Breast epithelium (tissue), 4 donors: Measurements from ENCODE around the gene MON1A. TPM values are rescaled to one million over a fixed set of nuclear protein-coding genes. Genes with fewer than 3 reads are reported as not detected.

ENCODE experiments used
- DNase-seq, 2 donors: peaks; one replicate each; pipeline ENCODE4 v3.0.0-alpha.2; 2019; ENCODE audit warnings: low spot score in 2 of 2
- H3K27ac ChIP-seq, 2 donors: fragments of 200-600 bp; sonication (generic) in 1 of 2; one replicate each; pipeline ENCODE4 v1.5.1; 2016 to 2019; ENCODE audit warnings: mild to moderate bottlenecking in 1 of 2
- H3K27me3 ChIP-seq, 2 donors: fragments of 200-600 bp; sonication (generic) in 1 of 2; one replicate each; pipeline versions ENCODE4 v1.5.1 to v1.6.0; 2017 to 2019; ENCODE audit warnings: control low read depth in 1 of 2, mild to moderate bottlenecking in 1 of 2
- H3K36me3 ChIP-seq: fragments of 200-600 bp; one replicate; pipeline ENCODE4 v1.5.1; 2019
- H3K4me1 ChIP-seq, 2 donors: fragments of 200-600 bp; sonication (generic); one replicate each; pipeline ENCODE4 v1.5.1; 2016 to 2019; ENCODE audit warnings: control low read depth in 1 of 2
- H3K4me3 ChIP-seq, 3 donors: fragments of 200-600 bp; sonication (generic); 1 replicate in 2 of 3; 2 replicates in 1 of 3; pipeline ENCODE4 v1.5.1; 2016 to 2019; ENCODE audit warnings: mild to moderate bottlenecking in 3 of 3, moderate library complexity in 2 of 3
- H3K9me3 ChIP-seq, 2 donors: fragments of 200-600 bp; sonication (generic) in 1 of 2; one replicate each; pipeline ENCODE4 v1.5.1; 2016 to 2019; ENCODE audit warnings: control low read depth in 1 of 2
- POLR2A ChIP-seq: fragments of 450-650 bp; IDR thresholded peaks from one replicate; pipeline ENCODE4 v1.6.1; 2016; ENCODE audit warnings: antibody characterized with exemption, mild to moderate bottlenecking, moderate library complexity
- POLR2AphosphoS5 ChIP-seq, 3 donors: sonication (generic); formaldehyde crosslinking; IDR thresholded peaks; one replicate each; pipeline ENCODE4 v1.6.1; 2017; ENCODE audit warnings: antibody characterized with exemption in 3 of 3
- intact Hi-C: fragments of 100-400 bp; cut with DNase I; formaldehyde crosslinking; loops from one replicate; pipeline ENCODE4 v1.15.1; 2023; ENCODE audit warnings: low total_unique reads
- total RNA-seq, 3 donors: library from RNA; depleted of rRNA; stranded (reverse); fragments of >200 nt; gene quantifications; one replicate each; pipeline ENCODE4 v1.1.0, GENCODE V29; 2016
- TF ChIP-seq, protein P1 (sequence below), 3 donors: fragments of 450-650 bp; IDR thresholded peaks; one replicate each; pipeline ENCODE4 v1.5.1; 2016 to 2017; ENCODE audit warnings: antibody characterized with exemption in 3 of 3, mild to moderate bottlenecking in 3 of 3, moderate library complexity in 3 of 3

The MON1A gene
- total RNA-seq, 3 donors from 2014 or later = 9.1 to 12.5 (median 11.3) TPM

DNA sequence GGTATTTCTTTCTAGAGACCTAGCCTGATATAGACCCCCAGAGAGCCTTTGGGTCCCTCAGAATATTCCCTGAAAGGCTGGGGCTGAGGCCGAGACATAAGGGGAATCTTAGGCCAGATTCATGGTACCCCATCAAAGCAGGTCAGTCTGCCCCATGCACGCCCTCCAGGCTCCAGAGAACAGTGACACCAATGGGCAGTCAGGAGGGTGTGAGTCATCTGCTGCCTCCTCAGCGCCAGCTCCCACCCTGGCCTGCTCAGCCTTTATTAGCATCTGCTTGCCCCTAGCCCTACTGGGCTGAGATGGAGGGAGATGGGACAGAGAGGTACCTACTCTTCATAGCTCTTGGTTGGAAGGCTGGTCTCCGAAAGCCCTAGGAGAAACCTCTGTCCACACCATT lies 45.6 kb downstream of the MON1A start:
- no peak for DNase-seq
- Histone ChIP-seq H3K27ac (no peak overlapping the region), H3K9me3 (no peaks in the 10 kb centered on the region), H3K4me1 (no peaks in the 10 kb centered on the region), H3K27me3 (no peaks in the 10 kb centered on the region), H3K4me3 (no peak overlapping the region), H3K36me3 (no peaks in the 10 kb centered on the region)
- intact Hi-C loops = loop anchor here (5.0 kb wide), 1 partner anchor 608 kb away; no protein-coding TSS in a partner anchor
- TF ChIP-seq POLR2A = no peak
- no peak for TF ChIP-seq POLR2AphosphoS5 (IDR thresholded peaks at IDR 0.05)
- TF ChIP-seq, protein P1, sequence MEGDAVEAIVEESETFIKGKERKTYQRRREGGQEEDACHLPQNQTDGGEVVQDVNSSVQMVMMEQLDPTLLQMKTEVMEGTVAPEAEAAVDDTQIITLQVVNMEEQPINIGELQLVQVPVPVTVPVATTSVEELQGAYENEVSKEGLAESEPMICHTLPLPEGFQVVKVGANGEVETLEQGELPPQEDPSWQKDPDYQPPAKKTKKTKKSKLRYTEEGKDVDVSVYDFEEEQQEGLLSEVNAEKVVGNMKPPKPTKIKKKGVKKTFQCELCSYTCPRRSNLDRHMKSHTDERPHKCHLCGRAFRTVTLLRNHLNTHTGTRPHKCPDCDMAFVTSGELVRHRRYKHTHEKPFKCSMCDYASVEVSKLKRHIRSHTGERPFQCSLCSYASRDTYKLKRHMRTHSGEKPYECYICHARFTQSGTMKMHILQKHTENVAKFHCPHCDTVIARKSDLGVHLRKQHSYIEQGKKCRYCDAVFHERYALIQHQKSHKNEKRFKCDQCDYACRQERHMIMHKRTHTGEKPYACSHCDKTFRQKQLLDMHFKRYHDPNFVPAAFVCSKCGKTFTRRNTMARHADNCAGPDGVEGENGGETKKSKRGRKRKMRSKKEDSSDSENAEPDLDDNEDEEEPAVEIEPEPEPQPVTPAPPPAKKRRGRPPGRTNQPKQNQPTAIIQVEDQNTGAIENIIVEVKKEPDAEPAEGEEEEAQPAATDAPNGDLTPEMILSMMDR (IDR thresholded peaks at IDR 0.05) = no peak

DNA sequence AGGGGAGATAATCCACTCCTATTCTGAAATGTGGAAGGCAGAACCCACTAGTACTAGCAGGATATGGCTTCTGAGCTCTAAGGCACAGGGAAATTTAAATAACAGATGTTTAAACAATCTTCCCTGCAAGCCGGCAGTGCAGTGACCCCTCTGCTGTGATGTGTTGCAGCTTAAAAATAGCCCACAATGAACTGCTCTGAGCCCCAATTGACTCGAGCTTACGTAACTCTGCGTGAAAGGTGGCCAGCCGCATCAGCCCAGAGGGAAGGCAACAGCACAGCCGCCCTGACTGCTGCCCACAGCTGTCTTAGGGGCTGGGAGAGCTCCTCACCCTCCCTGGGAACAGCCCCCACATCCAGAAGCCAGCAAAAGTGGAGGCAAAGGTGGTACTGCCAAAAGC lies 47.4 kb downstream of the MON1A start:
- Histone ChIP-seq H3K27me3 (no peaks in the 10 kb centered on the region), H3K4me3 (no peak overlapping the region), H3K4me1 (no peaks in the 10 kb centered on the region), H3K27ac (no peak overlapping the region), H3K36me3 (no peaks in the 10 kb centered on the region), H3K9me3 (no peaks in the 10 kb centered on the region)
- no peak for DNase-seq
- TF ChIP-seq, protein P1 (IDR thresholded peaks at IDR 0.05) = no peak
- TF ChIP-seq POLR2AphosphoS5 (IDR thresholded peaks at IDR 0.05) = no peak
- no peak for TF ChIP-seq POLR2A
- intact Hi-C loops = loop anchor here (5.0 kb wide), 1 partner anchor 610 kb away; no protein-coding TSS in a partner anchor

DNA sequence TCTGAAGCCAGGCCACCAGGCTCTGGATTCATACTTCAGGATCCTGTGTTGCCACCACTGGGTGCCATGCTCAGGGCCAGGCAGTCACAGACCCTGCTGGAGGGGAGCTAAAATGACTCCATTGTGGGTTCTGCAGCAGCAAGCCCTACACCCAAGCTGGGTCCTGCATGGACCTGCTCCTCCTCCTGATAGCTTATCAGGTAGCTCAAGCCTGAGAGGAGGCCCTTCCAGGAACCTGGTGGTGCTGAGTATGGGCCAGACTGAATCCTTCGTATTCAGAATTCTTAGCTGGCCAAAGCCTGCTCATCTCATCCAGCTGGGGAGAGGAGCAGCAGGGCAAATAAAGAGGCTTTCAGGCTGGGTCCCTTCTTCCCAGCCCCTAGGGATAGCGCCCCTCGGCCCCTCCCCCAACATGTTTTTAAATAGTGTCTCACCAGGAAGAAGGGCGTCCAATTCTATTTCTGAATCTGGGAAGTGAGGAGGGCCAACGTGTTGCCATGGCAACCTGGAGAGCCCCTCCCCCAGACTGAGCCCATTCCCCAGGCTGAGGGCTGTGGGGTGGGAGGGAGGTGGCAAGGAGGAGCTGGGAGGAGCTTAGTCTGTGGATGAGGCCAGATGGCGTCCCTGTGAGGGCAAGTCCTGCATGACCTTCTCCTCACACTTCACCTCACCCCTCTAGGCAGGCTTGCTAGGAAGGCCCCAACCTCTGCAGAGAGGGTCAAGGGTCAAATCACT lies 48.9 kb downstream of the MON1A start:
- no peak overlapping the region for H3K4me3 ChIP-seq
- no peaks in the 10 kb centered on the region for H3K9me3 ChIP-seq
- no peak overlapping the region for H3K27ac ChIP-seq
- H3K4me1 ChIP-seq = no peaks in the 10 kb centered on the region
- H3K27me3 ChIP-seq = no peaks in the 10 kb centered on the region
- intact Hi-C loops = loop anchor here (5.0 kb wide), 1 partner anchor 612 kb away; no protein-coding TSS in a partner anchor
- no peaks in the 10 kb centered on the region for H3K36me3 ChIP-seq
- TF ChIP-seq POLR2AphosphoS5 (IDR thresholded peaks at IDR 0.05) (no peak), POLR2A (no peak)
- TF ChIP-seq, protein P1 (IDR thresholded peaks at IDR 0.05) = no peak
- no peak for DNase-seq

DNA sequence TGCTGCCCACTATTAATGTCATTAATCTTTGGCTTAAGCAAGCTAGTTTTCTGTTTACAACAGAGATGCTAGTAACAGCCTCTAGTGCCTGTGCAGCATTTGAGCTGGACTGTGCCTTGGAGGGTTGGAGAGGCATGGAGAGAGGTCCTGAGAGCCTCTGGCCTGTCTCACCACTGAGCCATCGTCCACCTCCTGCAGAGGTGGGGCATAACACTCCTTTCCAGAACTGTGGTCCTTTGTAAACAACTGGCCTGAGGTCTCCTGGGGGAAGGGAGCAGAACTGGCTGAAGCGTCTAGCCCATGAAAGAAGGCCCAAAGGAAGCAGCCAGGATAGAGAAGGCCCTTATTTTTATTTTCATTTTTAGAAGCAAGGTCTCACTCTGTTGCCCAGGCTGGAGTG lies 49.9 kb downstream of the MON1A start:
- Histone ChIP-seq H3K9me3 (no peaks in the 10 kb centered on the region), H3K36me3 (no peaks in the 10 kb centered on the region), H3K27ac (no peak overlapping the region), H3K4me1 (no peaks in the 10 kb centered on the region), H3K4me3 (no peak overlapping the region), H3K27me3 (no peaks in the 10 kb centered on the region)
- DNase-seq = no peak
- TF ChIP-seq POLR2AphosphoS5 (IDR thresholded peaks at IDR 0.05) (no peak), POLR2A (no peak)
- TF ChIP-seq, protein P1 (IDR thresholded peaks at IDR 0.05) = no peak
- intact Hi-C loops = loop anchor here (5.0 kb wide), 1 partner anchor 613 kb away; no protein-coding TSS in a partner anchor

DNA sequence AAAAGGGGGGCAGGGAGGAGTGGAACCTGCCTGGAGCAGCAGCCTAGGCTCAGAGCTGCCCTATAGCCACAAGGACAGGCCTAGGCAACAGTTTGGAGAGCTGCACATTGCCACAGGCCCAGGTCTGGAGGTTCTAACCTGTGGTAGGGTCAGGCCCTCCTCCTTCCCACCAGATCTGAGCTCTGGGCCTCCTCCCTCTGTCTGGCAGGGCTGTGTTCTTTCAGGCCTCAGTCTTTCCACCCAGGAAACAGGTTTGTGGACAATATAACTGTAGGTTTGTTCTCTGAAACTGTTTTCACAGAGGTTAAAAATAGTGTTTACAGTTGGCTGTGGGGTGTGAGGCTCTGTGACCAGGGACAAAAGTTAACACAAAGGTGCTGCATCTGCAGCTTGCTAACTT lies 50.9 kb downstream of the MON1A start:
- Histone ChIP-seq H3K4me3 (no peak overlapping the region), H3K36me3 (no peaks in the 10 kb centered on the region), H3K27me3 (no peaks in the 10 kb centered on the region), H3K4me1 (no peaks in the 10 kb centered on the region), H3K27ac (no peak overlapping the region), H3K9me3 (no peaks in the 10 kb centered on the region)
- intact Hi-C loops = no loop called here
- no peak for DNase-seq
- TF ChIP-seq, protein P1 (IDR thresholded peaks at IDR 0.05) = no peak
- TF ChIP-seq POLR2A (no peak), POLR2AphosphoS5 (IDR thresholded peaks at IDR 0.05) (no peak)
